ENCODE measurements around the gene ADPRH. TPM values are rescaled to one million over a fixed set of nuclear protein-coding genes. Genes with fewer than 3 reads are reported as not detected.
A peak's percentile ranks its signal among the peaks of the same experiment; 100 is the strongest.

The ADPRH gene
- total RNA-seq, 1 experiment from 2014 or later, result 3.6 TPM

- TF ChIP-seq CREM (CRISPR knock-in tag; IDR thresholded peaks at IDR 0.05) (peak; percentile 79), GABPB1 (CRISPR knock-in tag; IDR thresholded peaks at IDR 0.05) (no peak), AFF4 (CRISPR knock-in tag; IDR thresholded peaks at IDR 0.05; ENCODE audit: borderline replicate concordance) (no peak), ZNF416 (CRISPR knock-in tag; IDR thresholded peaks at IDR 0.05) (no peak), ETV6 (CRISPR knock-in tag; IDR thresholded peaks at IDR 0.05) (no peak), NR3C1 (CRISPR knock-in tag; conservative IDR thresholded peaks at IDR 0.05; ENCODE audit: low read depth) (peak; percentile 70; the same call in 1 of the 2 replicates), NFATC4 (CRISPR knock-in tag; IDR thresholded peaks at IDR 0.05) (no peak), MYBL2 (CRISPR knock-in tag; IDR thresholded peaks at IDR 0.05) (no peak), E2F5 (CRISPR knock-in tag; IDR thresholded peaks at IDR 0.05) (no peak), NFE2L1 (CRISPR knock-in tag; IDR thresholded peaks at IDR 0.05) (no peak), ZBTB21 (CRISPR knock-in tag; IDR thresholded peaks at IDR 0.05; ENCODE audit: borderline replicate concordance) (no peak; the same call in 1 of the 2 replicates), ESRRA (CRISPR knock-in tag; IDR thresholded peaks at IDR 0.05; ENCODE audit: borderline replicate concordance) (peak; percentile 84; the same call in 1 of the 2 replicates), OVOL2 (CRISPR knock-in tag; IDR thresholded peaks at IDR 0.05; ENCODE audit: borderline replicate concordance) (no peak), ZNF138 (CRISPR knock-in tag; conservative IDR thresholded peaks at IDR 0.05) (0 out of 2 replicates have a peak, but pooled peaks have one; percentile 61), ZSCAN18 (CRISPR knock-in tag; IDR thresholded peaks at IDR 0.05) (no peak), IRF2 (CRISPR knock-in tag; IDR thresholded peaks at IDR 0.05; ENCODE audit: borderline replicate concordance, low read depth) (no peak), ZNF671 (CRISPR knock-in tag; IDR thresholded peaks at IDR 0.05) (no peak), FOXP1 (CRISPR knock-in tag; IDR thresholded peaks at IDR 0.05; ENCODE audit: borderline replicate concordance) (peak; percentile 33; the same call in 1 of the 2 replicates), JUN (CRISPR knock-in tag; IDR thresholded peaks at IDR 0.05) (0 out of 2 replicates have a peak, but pooled peaks have one; percentile 26)
- TF ChIP-seq, protein P1, sequence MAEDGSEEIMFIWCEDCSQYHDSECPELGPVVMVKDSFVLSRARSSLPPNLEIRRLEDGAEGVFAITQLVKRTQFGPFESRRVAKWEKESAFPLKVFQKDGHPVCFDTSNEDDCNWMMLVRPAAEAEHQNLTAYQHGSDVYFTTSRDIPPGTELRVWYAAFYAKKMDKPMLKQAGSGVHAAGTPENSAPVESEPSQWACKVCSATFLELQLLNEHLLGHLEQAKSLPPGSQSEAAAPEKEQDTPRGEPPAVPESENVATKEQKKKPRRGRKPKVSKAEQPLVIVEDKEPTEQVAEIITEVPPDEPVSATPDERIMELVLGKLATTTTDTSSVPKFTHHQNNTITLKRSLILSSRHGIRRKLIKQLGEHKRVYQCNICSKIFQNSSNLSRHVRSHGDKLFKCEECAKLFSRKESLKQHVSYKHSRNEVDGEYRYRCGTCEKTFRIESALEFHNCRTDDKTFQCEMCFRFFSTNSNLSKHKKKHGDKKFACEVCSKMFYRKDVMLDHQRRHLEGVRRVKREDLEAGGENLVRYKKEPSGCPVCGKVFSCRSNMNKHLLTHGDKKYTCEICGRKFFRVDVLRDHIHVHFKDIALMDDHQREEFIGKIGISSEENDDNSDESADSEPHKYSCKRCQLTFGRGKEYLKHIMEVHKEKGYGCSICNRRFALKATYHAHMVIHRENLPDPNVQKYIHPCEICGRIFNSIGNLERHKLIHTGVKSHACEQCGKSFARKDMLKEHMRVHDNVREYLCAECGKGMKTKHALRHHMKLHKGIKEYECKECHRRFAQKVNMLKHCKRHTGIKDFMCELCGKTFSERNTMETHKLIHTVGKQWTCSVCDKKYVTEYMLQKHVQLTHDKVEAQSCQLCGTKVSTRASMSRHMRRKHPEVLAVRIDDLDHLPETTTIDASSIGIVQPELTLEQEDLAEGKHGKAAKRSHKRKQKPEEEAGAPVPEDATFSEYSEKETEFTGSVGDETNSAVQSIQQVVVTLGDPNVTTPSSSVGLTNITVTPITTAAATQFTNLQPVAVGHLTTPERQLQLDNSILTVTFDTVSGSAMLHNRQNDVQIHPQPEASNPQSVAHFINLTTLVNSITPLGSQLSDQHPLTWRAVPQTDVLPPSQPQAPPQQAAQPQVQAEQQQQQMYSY (CRISPR knock-in tag; IDR thresholded peaks at IDR 0.05), result peak; percentile 54; the same call in 1 of the 2 replicates
- TF ChIP-seq, protein P2, sequence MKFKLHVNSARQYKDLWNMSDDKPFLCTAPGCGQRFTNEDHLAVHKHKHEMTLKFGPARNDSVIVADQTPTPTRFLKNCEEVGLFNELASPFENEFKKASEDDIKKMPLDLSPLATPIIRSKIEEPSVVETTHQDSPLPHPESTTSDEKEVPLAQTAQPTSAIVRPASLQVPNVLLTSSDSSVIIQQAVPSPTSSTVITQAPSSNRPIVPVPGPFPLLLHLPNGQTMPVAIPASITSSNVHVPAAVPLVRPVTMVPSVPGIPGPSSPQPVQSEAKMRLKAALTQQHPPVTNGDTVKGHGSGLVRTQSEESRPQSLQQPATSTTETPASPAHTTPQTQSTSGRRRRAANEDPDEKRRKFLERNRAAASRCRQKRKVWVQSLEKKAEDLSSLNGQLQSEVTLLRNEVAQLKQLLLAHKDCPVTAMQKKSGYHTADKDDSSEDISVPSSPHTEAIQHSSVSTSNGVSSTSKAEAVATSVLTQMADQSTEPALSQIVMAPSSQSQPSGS (CRISPR knock-in tag; IDR thresholded peaks at IDR 0.05; ENCODE audit: borderline replicate concordance, low read depth), result no peak
- TF ChIP-seq, protein P3, sequence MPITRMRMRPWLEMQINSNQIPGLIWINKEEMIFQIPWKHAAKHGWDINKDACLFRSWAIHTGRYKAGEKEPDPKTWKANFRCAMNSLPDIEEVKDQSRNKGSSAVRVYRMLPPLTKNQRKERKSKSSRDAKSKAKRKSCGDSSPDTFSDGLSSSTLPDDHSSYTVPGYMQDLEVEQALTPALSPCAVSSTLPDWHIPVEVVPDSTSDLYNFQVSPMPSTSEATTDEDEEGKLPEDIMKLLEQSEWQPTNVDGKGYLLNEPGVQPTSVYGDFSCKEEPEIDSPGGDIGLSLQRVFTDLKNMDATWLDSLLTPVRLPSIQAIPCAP (CRISPR knock-in tag; IDR thresholded peaks at IDR 0.05), result no peak
- TF ChIP-seq, protein P4, sequence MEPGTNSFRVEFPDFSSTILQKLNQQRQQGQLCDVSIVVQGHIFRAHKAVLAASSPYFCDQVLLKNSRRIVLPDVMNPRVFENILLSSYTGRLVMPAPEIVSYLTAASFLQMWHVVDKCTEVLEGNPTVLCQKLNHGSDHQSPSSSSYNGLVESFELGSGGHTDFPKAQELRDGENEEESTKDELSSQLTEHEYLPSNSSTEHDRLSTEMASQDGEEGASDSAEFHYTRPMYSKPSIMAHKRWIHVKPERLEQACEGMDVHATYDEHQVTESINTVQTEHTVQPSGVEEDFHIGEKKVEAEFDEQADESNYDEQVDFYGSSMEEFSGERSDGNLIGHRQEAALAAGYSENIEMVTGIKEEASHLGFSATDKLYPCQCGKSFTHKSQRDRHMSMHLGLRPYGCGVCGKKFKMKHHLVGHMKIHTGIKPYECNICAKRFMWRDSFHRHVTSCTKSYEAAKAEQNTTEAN (CRISPR knock-in tag; IDR thresholded peaks at IDR 0.05), result no peak
- TF ChIP-seq, protein P5, sequence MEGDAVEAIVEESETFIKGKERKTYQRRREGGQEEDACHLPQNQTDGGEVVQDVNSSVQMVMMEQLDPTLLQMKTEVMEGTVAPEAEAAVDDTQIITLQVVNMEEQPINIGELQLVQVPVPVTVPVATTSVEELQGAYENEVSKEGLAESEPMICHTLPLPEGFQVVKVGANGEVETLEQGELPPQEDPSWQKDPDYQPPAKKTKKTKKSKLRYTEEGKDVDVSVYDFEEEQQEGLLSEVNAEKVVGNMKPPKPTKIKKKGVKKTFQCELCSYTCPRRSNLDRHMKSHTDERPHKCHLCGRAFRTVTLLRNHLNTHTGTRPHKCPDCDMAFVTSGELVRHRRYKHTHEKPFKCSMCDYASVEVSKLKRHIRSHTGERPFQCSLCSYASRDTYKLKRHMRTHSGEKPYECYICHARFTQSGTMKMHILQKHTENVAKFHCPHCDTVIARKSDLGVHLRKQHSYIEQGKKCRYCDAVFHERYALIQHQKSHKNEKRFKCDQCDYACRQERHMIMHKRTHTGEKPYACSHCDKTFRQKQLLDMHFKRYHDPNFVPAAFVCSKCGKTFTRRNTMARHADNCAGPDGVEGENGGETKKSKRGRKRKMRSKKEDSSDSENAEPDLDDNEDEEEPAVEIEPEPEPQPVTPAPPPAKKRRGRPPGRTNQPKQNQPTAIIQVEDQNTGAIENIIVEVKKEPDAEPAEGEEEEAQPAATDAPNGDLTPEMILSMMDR (IDR thresholded peaks at IDR 0.05), result no peak
Observed at GRCh38 chr3:119579366-119580066, at the start of gene ADPRH (continued).
